Measurements from ENCODE around the gene PPP2R5A. TPM values are rescaled to one million over a fixed set of nuclear protein-coding genes. Genes with fewer than 3 reads are reported as not detected.

The PPP2R5A gene
- 10 to 100 TPM; 59.9 to 63.9 TPM for total RNA-seq

DNA sequence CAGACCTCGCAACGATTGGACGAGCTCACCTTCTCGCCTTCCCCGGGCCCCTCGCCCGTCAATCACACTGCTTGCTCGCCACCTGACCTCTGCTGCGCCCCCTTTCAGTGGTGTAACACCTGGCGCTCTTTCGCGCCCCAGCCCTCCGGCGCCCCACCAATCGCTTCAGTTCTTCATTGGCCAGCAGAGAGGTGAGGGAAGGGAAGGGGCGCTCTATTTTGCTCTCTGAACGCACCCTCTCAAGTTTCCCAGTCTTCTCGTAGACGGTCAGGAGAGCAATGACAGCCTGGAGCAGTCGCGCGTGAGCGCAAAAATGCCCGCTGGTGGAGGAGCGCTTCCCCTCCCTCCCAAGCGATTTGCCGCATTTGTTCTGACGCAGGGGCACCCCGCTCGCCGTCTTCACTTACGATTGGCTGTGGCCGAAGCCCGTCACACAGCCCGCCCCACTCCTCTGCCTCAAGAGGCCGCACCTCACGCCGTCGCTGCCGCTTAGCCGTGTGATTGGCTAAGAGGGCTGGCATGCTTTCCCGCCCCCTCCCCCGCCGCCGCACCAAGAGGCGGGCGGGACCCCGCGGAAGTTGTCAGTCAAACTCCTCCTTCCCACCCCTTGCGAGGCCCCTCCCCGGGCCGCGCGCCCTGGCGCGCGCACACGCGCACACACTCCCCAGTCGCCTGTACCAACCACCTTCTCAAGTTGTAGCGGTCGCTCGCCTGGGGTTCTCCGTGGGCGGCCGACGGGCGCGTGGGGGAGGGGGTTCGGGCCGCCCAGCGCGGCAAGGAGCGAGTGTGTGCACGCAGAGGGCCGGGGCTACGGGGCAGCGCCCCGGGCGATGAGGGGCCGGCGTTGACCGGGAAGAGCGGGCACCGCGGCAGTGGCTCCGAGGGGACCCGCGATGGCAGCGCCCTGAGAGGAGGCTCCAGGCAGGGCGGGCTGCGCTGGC, at the start of gene PPP2R5A:
PPP2R5A (plus strand) TSS at position 667 of the 941 bp plus-strand sequence. CDS start 701 bp downstream, outside the sequence.
- peak; percentile 98 for DNase-seq
- POLR2A ChIA-PET, result interaction anchor here (1.2 kb wide), 1 partner anchor 29 kb away, joined by 3 read pairs; no protein-coding TSS in a partner anchor
- CTCF ChIA-PET, result interaction anchor here (0.8 to 2.8 kb wide), 14 partner anchors 10 to 250 kb away, joined by 3 to 16 read pairs (median 4); partner anchors contain the start of genes DTL and INTS7
- Mint-ChIP-seq H3K4me3 (peak within 1 kb of the TSS; percentile 100), H3K4me1 (peaks cover 43% of the 10 kb centered on the region), H3K9me3 (no peaks in the 10 kb centered on the region), H3K27ac (peak within 1 kb of the TSS; percentile 99), H3K36me3 (ENCODE audit: low read depth) (peaks cover 16% of the 10 kb centered on the region), H3K27me3 (peaks cover 10% of the 10 kb centered on the region)

DNA sequence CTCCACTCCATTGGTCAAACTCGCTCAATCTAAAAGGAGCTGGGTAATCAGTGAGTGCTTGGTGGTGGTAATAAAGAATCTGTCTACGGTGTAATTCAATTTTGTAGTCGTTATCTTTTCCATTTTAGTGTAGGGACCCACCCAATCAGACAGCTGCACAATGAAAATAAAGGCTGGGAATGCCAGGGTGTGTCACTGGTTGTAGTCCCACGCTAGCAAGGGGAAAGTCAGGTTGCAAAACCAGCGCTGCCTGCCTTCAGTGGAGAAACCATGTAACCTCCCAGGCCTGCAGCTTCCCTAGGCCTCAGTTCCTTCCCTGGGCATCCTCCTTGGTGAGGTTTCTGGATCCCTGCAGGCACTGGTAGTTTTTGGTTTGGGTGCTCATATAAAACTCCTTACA, 49.4 kb upstream of the PPP2R5A start:
- Mint-ChIP-seq H3K4me3 (no peak overlapping the region), H3K36me3 (ENCODE audit: low read depth) (no peaks in the 10 kb centered on the region), H3K27me3 (no peaks in the 10 kb centered on the region), H3K4me1 (peaks cover 26% of the 10 kb centered on the region), H3K27ac (no peak overlapping the region), H3K9me3 (no peaks in the 10 kb centered on the region)
- CTCF ChIA-PET, result interaction anchor here (0.6 to 2.8 kb wide), 3 partner anchors 11 to 20 kb away, joined by 3 to 10 read pairs (median 3); no protein-coding TSS in a partner anchor
- POLR2A ChIA-PET, result no interaction called here
- DNase-seq, result no peak

DNA sequence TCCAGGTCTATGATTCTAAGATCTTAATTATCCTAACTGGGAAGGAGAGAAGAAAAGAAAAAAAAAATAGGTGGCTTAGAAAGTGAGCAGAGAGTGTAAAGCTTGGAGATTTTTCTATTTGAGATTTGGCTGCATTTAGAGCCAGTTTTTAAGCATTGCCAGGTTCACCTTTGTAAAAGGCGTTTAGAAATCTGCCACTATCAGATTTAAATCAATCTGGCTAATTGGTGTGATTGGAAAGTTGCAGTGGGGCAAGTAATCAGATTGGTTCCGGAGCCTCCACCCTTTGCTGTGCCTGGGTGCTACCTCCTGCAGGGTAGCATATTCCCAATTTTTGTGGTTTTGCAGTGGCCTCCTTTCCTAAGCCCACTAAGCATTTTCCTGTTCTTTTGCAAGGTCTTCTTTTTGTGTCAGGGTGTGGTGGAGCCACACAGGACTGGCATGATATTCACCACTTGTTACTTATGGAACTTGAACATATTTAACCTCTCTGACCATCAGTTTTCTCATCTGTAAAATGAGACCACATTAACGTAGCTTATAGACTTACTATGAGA, 48.5 kb upstream of the PPP2R5A start:
- POLR2A ChIA-PET, result interaction anchor here (0.5 kb wide), 1 partner anchor 21 kb away, joined by 3 read pairs; no protein-coding TSS in a partner anchor
- CTCF ChIA-PET, result interaction anchor here (1.6 to 3.0 kb wide), 2 partner anchors 11 to 19 kb away, joined by 3 to 10 read pairs; no protein-coding TSS in a partner anchor
- H3K27me3 Mint-ChIP-seq, result peaks cover 3% of the 10 kb centered on the region

DNA sequence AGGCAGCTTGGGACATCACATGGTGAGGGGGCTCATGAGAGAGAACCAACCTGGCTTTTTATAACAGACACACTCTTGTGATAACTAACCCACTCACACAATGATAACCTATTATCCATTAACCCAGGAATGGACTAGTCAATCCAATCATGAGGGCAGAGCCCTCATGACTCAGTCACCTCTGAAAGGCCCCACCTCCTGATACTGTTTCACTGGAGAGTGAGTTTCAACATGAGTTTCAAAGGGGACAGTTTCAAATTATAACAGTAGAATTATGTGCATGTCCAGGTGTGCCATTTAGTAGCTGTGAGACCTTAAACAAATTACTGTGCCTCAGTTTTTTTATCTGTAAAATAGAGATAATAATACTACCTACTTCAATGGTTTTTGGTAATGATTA, 47.6 kb upstream of the PPP2R5A start:
- Mint-ChIP-seq H3K27ac (no peak overlapping the region), H3K4me1 (peaks cover 26% of the 10 kb centered on the region), H3K9me3 (no peaks in the 10 kb centered on the region), H3K4me3 (no peak overlapping the region), H3K36me3 (ENCODE audit: low read depth) (no peaks in the 10 kb centered on the region), H3K27me3 (peaks cover 3% of the 10 kb centered on the region)
- DNase-seq, result no peak
- ChIA-PET CTCF (interaction anchor here (0.7 to 3.0 kb wide), 4 partner anchors 10 to 150 kb away, joined by 3 to 10 read pairs (median 4); no protein-coding TSS in a partner anchor), POLR2A (no interaction called here)

More for the DNA sequence above, 48.5 kb upstream of the PPP2R5A start:
- DNase-seq, result no peak
- H3K9me3 Mint-ChIP-seq, result no peaks in the 10 kb centered on the region
- H3K4me3 Mint-ChIP-seq, result no peak overlapping the region
- H3K27ac Mint-ChIP-seq, result no peak overlapping the region
- no peaks in the 10 kb centered on the region for H3K36me3 Mint-ChIP-seq (ENCODE audit: low read depth)
- H3K4me1 Mint-ChIP-seq, result peaks cover 28% of the 10 kb centered on the region

DNA sequence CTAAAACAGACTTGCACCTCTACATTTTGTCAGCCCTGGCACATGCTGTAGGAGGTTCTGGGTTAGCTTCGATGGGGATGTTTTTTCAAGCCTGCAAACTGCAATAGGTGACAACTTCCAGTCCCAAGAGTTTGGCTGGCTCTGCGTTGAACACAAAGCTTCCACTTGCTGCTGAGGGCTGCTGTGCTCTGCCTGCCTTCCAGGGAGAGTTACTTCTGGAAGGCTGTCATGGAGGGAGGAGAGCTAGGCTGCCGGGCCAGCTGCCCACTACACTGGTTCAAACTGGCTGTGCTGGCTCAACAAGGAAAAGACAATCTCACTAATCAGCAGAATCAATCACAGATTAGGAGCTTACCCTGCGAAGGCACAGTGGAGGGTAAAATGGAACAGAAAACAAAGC, 46.7 kb upstream of the PPP2R5A start:
- no peaks in the 10 kb centered on the region for H3K36me3 Mint-ChIP-seq (ENCODE audit: low read depth)
- ChIA-PET CTCF (interaction anchor here (0.7 to 3.0 kb wide), 6 partner anchors 9 to 149 kb away, joined by 3 to 10 read pairs (median 3); no protein-coding TSS in a partner anchor), POLR2A (no interaction called here)

DNA sequence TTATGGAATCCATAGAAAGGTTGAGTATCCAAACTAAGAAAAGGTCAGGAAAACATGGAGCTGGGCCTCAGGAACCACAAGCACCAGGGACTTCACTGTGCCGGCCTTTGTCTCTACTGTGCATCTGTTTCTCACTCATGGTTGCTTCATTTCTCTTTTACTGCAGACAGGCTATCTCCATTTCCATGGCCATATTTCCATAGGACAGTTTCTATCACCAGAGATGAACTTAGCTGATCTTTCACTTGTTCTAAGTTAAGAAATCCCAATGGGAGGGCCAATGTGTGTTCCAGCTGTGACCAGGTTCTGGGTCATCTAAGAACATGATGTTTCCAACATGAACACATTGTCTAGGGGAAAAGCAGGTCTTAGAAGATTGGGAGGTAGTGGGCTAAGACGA, 43.7 kb upstream of the PPP2R5A start:
- peaks cover 7% of the 10 kb centered on the region for H3K36me3 Mint-ChIP-seq (ENCODE audit: low read depth)
- no peak for DNase-seq
- H3K4me1 Mint-ChIP-seq, result peaks cover 28% of the 10 kb centered on the region
- H3K9me3 Mint-ChIP-seq, result no peaks in the 10 kb centered on the region
- H3K4me3 Mint-ChIP-seq, result no peak overlapping the region
- POLR2A ChIA-PET, result no interaction called here
- CTCF ChIA-PET, result interaction anchor here (0.7 to 0.9 kb wide), 2 partner anchors 15 to 64 kb away, joined by 3 read pairs; no protein-coding TSS in a partner anchor
- H3K27me3 Mint-ChIP-seq, result peaks cover 3% of the 10 kb centered on the region
- no peak overlapping the region for H3K27ac Mint-ChIP-seq

More for the DNA sequence above, 46.7 kb upstream of the PPP2R5A start:
- H3K4me3 Mint-ChIP-seq, result no peak overlapping the region
- H3K27me3 Mint-ChIP-seq, result peaks cover 3% of the 10 kb centered on the region
- no peak for DNase-seq
- H3K4me1 Mint-ChIP-seq, result peaks cover 28% of the 10 kb centered on the region
- H3K9me3 Mint-ChIP-seq, result no peaks in the 10 kb centered on the region
- H3K27ac Mint-ChIP-seq, result peak overlapping the region; percentile 15

DNA sequence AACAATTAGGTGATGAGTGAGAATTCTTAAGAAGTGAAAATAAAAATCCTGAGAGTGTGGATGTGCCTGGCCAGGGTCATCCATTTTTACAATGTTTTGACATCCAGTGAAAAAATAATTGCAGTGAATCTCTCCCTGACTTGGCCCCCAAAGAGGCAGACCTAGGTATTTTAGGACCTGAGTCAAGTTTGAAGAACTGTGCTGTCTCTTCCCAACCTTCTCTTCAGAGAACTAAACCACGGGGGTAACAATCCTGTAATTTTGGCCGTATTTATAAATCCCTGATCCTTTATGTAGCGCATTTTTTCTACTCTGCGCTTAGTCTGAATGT, 43.3 kb upstream of the PPP2R5A start:
- peak overlapping the region; percentile 79 for H3K27ac Mint-ChIP-seq

DNA sequence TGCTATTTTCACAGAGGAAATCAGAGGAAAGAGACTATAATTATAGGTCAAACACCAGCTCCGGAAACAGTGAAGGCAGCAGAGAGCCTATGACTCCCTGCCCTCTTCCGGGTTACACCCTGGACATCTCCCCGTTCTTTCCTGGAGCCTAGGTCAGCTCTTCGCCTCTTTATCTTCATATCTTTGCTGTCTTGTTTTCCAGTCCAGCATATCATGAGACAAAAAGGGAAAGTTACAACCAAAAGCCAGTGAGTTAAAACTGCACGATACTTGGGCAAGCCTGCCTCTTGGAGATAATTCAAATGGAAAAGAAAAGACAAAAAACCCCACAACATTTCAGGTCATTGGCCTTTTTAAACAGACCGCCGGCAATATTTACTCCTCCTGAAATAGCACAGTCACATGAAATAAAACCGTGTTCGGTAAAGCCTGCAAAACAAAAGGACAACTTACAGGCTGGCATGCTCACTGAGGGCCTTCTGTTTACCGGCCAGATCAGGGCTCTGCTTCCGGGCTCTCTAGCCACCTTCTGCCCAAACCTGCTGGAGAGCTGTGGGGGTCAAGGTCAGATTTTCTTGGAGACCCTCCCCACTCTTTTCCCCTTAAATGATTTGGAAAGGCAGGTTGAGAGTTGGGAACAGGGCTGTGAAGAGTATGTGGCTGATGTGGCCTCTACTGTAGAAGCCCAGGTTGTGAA, 42.8 kb upstream of the PPP2R5A start:
- H3K27me3 Mint-ChIP-seq, result peaks cover 3% of the 10 kb centered on the region
- ChIA-PET CTCF (interaction anchor here (0.7 to 1.9 kb wide), 4 partner anchors 9 to 65 kb away, joined by 3 to 7 read pairs (median 3); no protein-coding TSS in a partner anchor), POLR2A (no interaction called here)
- no peaks in the 10 kb centered on the region for H3K9me3 Mint-ChIP-seq
- H3K27ac Mint-ChIP-seq, result peak overlapping the region; percentile 79
- H3K4me1 Mint-ChIP-seq, result peaks cover 28% of the 10 kb centered on the region
- H3K4me3 Mint-ChIP-seq, result no peak overlapping the region
- H3K36me3 Mint-ChIP-seq (ENCODE audit: low read depth), result peaks cover 7% of the 10 kb centered on the region
- no peak for DNase-seq

More for the DNA sequence above, 43.3 kb upstream of the PPP2R5A start:
- Mint-ChIP-seq H3K36me3 (ENCODE audit: low read depth) (peaks cover 7% of the 10 kb centered on the region), H3K27me3 (peaks cover 3% of the 10 kb centered on the region), H3K4me1 (peaks cover 28% of the 10 kb centered on the region), H3K4me3 (no peak overlapping the region), H3K9me3 (no peaks in the 10 kb centered on the region)
- CTCF ChIA-PET, result interaction anchor here (0.7 to 0.9 kb wide), 2 partner anchors 15 to 65 kb away, joined by 3 read pairs; no protein-coding TSS in a partner anchor
- POLR2A ChIA-PET, result no interaction called here
- DNase-seq, result no peak

DNA sequence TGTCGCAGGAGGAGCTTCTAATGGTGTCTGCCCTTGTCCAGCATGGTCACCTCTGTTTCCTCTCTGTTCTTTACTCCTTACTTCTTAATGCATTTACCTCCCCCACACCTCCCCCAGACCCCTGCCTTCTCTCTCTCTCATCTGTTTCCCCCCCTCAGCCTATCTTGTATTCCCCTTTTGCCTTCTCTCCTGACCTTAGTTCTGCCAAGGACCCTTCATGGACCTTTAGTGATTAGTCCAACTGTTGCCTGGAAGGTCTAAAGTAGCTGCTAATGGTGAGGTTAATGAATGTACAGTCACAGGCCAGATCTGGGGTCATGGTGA, 42.3 kb upstream of the PPP2R5A start:
- Mint-ChIP-seq H3K36me3 (ENCODE audit: low read depth) (peaks cover 7% of the 10 kb centered on the region), H3K27ac (no peak overlapping the region), H3K9me3 (no peaks in the 10 kb centered on the region), H3K4me1 (peaks cover 25% of the 10 kb centered on the region), H3K27me3 (peaks cover 3% of the 10 kb centered on the region), H3K4me3 (no peak overlapping the region)
- ChIA-PET CTCF (interaction anchor here (1.0 to 1.9 kb wide), 2 partner anchors 8 to 12 kb away, joined by 3 to 7 read pairs; no protein-coding TSS in a partner anchor), POLR2A (no interaction called here)
- no peak for DNase-seq

DNA sequence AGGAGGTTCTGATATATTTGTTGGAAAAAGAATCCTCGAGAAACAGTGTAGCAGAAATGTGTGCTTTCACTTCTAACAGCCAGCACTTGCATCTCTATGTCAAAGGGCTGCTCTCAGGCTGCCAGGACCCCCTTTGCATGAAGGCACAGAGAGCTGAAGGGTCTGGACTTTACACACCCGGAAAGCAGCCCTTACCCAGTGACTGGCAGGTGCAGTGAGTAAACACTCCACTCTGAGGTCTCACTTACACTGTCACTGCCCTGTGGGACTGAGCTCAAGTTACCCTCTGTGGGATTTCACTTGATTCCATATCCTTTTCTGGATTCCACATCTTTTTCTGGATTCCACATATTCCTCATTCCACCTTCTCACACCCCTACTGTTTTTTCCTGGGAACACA, 40.8 kb upstream of the PPP2R5A start:
- Mint-ChIP-seq H3K4me1 (peaks cover 25% of the 10 kb centered on the region), H3K27ac (peak overlapping the region; percentile 90)

DNA sequence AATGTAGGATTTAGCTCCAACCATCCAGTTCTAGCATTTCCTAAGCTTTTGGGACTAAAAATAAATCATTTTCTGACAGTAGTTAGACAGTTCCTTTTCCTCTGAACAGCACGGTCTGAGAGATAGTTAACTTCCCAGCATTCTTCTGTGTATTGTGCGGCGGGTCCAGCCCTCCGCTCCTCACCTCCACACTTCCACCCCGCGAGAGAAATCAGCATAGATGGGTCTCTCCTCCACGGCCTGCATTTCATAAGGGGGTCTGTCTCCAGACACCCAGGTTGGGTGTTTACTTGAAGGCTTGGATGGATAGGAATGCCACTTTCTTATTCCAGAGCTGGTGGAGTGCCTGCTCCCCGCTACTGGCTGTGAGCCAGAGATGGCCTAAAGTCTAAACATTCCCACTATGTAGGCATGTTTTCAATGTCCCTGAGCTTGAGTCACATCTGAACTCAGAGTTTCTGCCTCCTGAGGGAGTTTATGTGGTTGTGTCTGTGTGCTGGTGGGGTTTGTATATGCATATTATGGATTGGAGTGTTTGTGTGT, 38.0 kb upstream of the PPP2R5A start:
- POLR2A ChIA-PET, result no interaction called here

More for the DNA sequence above, 40.8 kb upstream of the PPP2R5A start:
- Mint-ChIP-seq H3K36me3 (ENCODE audit: low read depth) (peaks cover 7% of the 10 kb centered on the region), H3K9me3 (no peaks in the 10 kb centered on the region), H3K4me3 (no peak overlapping the region), H3K27me3 (peaks cover 3% of the 10 kb centered on the region)
- ChIA-PET POLR2A (no interaction called here), CTCF (interaction anchor here (1.2 to 1.5 kb wide), 2 partner anchors 9 to 16 kb away, joined by 4 to 5 read pairs; no protein-coding TSS in a partner anchor)
- DNase-seq, result no peak

DNA sequence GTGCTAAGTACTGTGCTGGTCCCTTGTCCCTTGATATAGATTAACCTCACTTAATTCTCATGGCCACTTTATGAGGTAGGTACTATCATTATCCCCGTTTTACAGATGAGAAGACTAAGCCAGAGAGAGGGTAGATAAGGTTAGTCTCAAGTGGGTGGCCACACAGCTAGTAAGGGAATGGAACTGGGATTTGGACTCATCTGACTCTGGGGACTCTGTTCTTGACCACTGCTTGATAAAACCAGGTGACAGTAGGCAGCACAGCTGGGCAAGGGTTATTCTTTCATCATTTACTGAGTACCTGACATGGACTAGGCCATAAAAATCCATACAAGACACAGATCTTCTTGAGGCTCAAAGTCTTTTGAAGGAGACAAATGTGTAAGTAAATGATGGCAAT, 37.2 kb upstream of the PPP2R5A start:
- POLR2A ChIA-PET, result no interaction called here
- CTCF ChIA-PET, result interaction anchor here (0.8 to 2.0 kb wide), 4 partner anchors 8 to 19 kb away, joined by 3 to 10 read pairs (median 4); no protein-coding TSS in a partner anchor

More for the DNA sequence above, 38.0 kb upstream of the PPP2R5A start:
- CTCF ChIA-PET, result interaction anchor here (0.8 to 2.0 kb wide), 5 partner anchors 9 to 40 kb away, joined by 3 to 10 read pairs (median 3); no protein-coding TSS in a partner anchor
- Mint-ChIP-seq H3K36me3 (ENCODE audit: low read depth) (peaks cover 8% of the 10 kb centered on the region), H3K4me3 (no peak overlapping the region), H3K4me1 (peaks cover 36% of the 10 kb centered on the region), H3K9me3 (no peaks in the 10 kb centered on the region), H3K27me3 (peaks cover 2% of the 10 kb centered on the region), H3K27ac (no peak overlapping the region)
- no peak for DNase-seq

More for the DNA sequence above, 37.2 kb upstream of the PPP2R5A start:
- no peak for DNase-seq
- no peak overlapping the region for H3K27ac Mint-ChIP-seq
- H3K4me1 Mint-ChIP-seq, result peaks cover 37% of the 10 kb centered on the region
- H3K9me3 Mint-ChIP-seq, result no peaks in the 10 kb centered on the region
- H3K27me3 Mint-ChIP-seq, result peaks cover 2% of the 10 kb centered on the region
- no peak overlapping the region for H3K4me3 Mint-ChIP-seq
- peaks cover 10% of the 10 kb centered on the region for H3K36me3 Mint-ChIP-seq (ENCODE audit: low read depth)
